HepG2 (cell line): Measurements from ENCODE around the gene PSENEN. TPM values are rescaled to one million over a fixed set of nuclear protein-coding genes. Genes with fewer than 3 reads are reported as not detected.

ENCODE experiments used
- ATAC-seq: fragments of 200-7000 bp; cut with Tn5 transposase; 3 replicates; pipeline ENCODE4 v1.9.1; 2020; ENCODE audit warnings: mild to moderate bottlenecking, moderate library complexity
- BruUV-seq: library from RNA; stranded (reverse); fragments of 400-500 nt; replicated peaks from 2 replicates; lab custom pipeline; 2021; lab: Mats Ljungman, UMichigan
- CTCF ChIA-PET: fragments of 300-600 bp; formaldehyde crosslinking; extraction: SDS; loops from one replicate; lab custom pipeline; 2021; ENCODE audit warnings: low total read pairs, inconsistent platforms, low intra/inter-chr PET ratio; lab: Yijun Ruan, JAX
- POLR2A ChIA-PET: fragments of 350-600 bp; sonication (Branson Sonifier 250); formaldehyde crosslinking; loops from one replicate; lab custom pipeline; 2020; ENCODE audit warnings: antibody characterized with exemption, inconsistent platforms; lab: Yijun Ruan, JAX
- DNase-seq: peaks from one replicate; pipeline ENCODE4 v3.0.0-alpha.2; 2015; ENCODE audit warnings: low spot score
- FAIRE-seq: peaks from 3 replicates; lab custom pipeline; 2011; peaks lifted over from hg19 to GRCh38; lab: Jason Lieb, UNC
- H2AFZ ChIP-seq: one replicate; pipeline ENCODE4 v1.6.1; 2011; ENCODE audit warnings: low read length, inconsistent platforms
- H3K27ac ChIP-seq: fragments of 300-600 bp; 3 replicates; pipeline ENCODE4 v1.8.0; 2011; ENCODE audit warnings: mixed run types, mild to moderate bottlenecking, mixed read lengths, low read length, inconsistent platforms; ENCODE audit not compliant: insufficient read depth; ENCODE audit errors: extremely low read length
- H3K27me3 ChIP-seq, 2 experiments: fragments of 200-600 bp in 1 of 2; 2 replicates in 1 of 2; 3 replicates in 1 of 2; pipeline versions ENCODE4 v1.6.0 to v1.8.0; 2011; ENCODE audit warnings: low read length in 2 of 2, mild to moderate bottlenecking in 2 of 2, moderate library complexity in 2 of 2, inconsistent platforms in 1 of 2; ENCODE audit not compliant: insufficient read depth in 2 of 2, control insufficient read depth in 1 of 2
- H3K36me3 ChIP-seq, 2 experiments: fragments of 200-600 bp in 1 of 2; replicated peaks in 1 of 2; 2 replicates in 1 of 2; 3 replicates in 1 of 2; pipeline versions ENCODE4 v1.5.1 to v1.8.0; 2011; ENCODE audit warnings: low read length in 2 of 2, inconsistent platforms in 1 of 2; ENCODE audit not compliant: insufficient read depth in 2 of 2, control insufficient read depth in 1 of 2
- H3K4me1 ChIP-seq: 2 replicates; pipeline ENCODE4 v1.5.1; 2012; ENCODE audit warnings: low read length, inconsistent platforms; ENCODE audit not compliant: insufficient read depth
- H3K4me2 ChIP-seq: 2 replicates; pipeline ENCODE4 v1.6.0; 2011; ENCODE audit warnings: low read depth, low read length, inconsistent platforms
- H3K4me3 ChIP-seq, 3 experiments: fragments of 200-600 bp in 1 of 3; sonication (generic), shearing (Covaris generic) in 1 of 3; replicated peaks in 1 of 3; 2 replicates each; pipeline ENCODE4 v1.5.1; 2011 to 2016; ENCODE audit warnings: low read length in 3 of 3, inconsistent platforms in 2 of 3, low read depth in 2 of 3, mild to moderate bottlenecking in 2 of 3, control low read depth in 1 of 3, mixed read lengths in 1 of 3; ENCODE audit not compliant: insufficient read depth in 1 of 3
- H3K79me2 ChIP-seq: one replicate; pipeline ENCODE4 v1.6.1; 2011; ENCODE audit warnings: low read length, inconsistent platforms; ENCODE audit not compliant: insufficient read depth
- H3K9ac ChIP-seq: 2 replicates; pipeline ENCODE4 v1.6.0; 2011; ENCODE audit warnings: mild to moderate bottlenecking, low read depth, low read length, inconsistent platforms; ENCODE audit not compliant: insufficient read depth
- H3K9me3 ChIP-seq: 2 replicates; pipeline ENCODE4 v1.5.1; 2012; ENCODE audit warnings: mild to moderate bottlenecking, low read length
- H4K20me1 ChIP-seq: 2 replicates; pipeline ENCODE4 v1.6.0; 2011; ENCODE audit warnings: inconsistent platforms, mild to moderate bottlenecking, low read length, moderate library complexity; ENCODE audit not compliant: insufficient read depth
- ARID5B ChIP-seq: IDR thresholded peaks from 2 replicates; pipeline ENCODE4 v1.4.0; 2020; ENCODE audit warnings: mild to moderate bottlenecking, missing genetic modification reagents
- CENPT ChIP-seq: sonication (generic); formaldehyde crosslinking; IDR thresholded peaks from 2 replicates; pipeline ENCODE4 v1.8.0; 2022; ENCODE audit warnings: low read depth, mild to moderate bottlenecking, moderate library complexity, missing genetic modification reagents
- ESRRA ChIP-seq: sonication (generic); formaldehyde crosslinking; IDR thresholded peaks from 2 replicates; pipeline ENCODE4 v1.5.1; 2020; ENCODE audit warnings: mild to moderate bottlenecking, low read depth, missing genetic modification reagents
- HNRNPK ChIP-seq: fragments of 200-400 bp; formaldehyde crosslinking; IDR thresholded peaks from 2 replicates; pipeline ENCODE4 v1.6.1; 2018; ENCODE audit warnings: low read length, low read depth, moderate library complexity, mild to moderate bottlenecking; ENCODE audit not compliant: poor library complexity, severe bottlenecking
- HOXA3 ChIP-seq: sonication (generic); formaldehyde crosslinking; IDR thresholded peaks from 2 replicates; pipeline ENCODE4 v1.5.0; 2020; ENCODE audit warnings: missing genetic modification reagents
- MATR3 ChIP-seq: sonication (generic); formaldehyde crosslinking; IDR thresholded peaks from 2 replicates; pipeline ENCODE4 v1.4.0; 2020; ENCODE audit warnings: missing genetic modification reagents
- MTF1 ChIP-seq: sonication (generic); formaldehyde crosslinking; IDR thresholded peaks from 2 replicates; pipeline ENCODE4 v1.5.0; 2020; ENCODE audit warnings: missing genetic modification reagents
- MXD4 ChIP-seq: IDR thresholded peaks from 2 replicates; pipeline ENCODE4 v1.6.1; 2016; ENCODE audit warnings: mild to moderate bottlenecking, missing biosample characterization, missing genetic modification reagents
- NKX3-1 ChIP-seq: sonication (generic); formaldehyde crosslinking; IDR thresholded peaks from 2 replicates; pipeline ENCODE4 v1.5.0; 2020; ENCODE audit warnings: missing genetic modification reagents
- RELA ChIP-seq: sonication (generic); formaldehyde crosslinking; IDR thresholded peaks from 2 replicates; pipeline ENCODE4 v1.4.0; 2020; ENCODE audit warnings: missing genetic modification reagents
- SRSF4 ChIP-seq: fragments of 200-400 bp; formaldehyde crosslinking; IDR thresholded peaks from one replicate; pipeline ENCODE4 v1.6.1; 2018; ENCODE audit warnings: mild to moderate bottlenecking, low read depth, low read length, moderate library complexity; ENCODE audit not compliant: poor library complexity, severe bottlenecking
- TARDBP ChIP-seq: sonication (generic); formaldehyde crosslinking; IDR thresholded peaks from 2 replicates; pipeline ENCODE4 v1.8.0; 2022; ENCODE audit warnings: mild to moderate bottlenecking, missing genetic modification reagents
- whole genome bisulfite sequencing: methylation state at CpG from one replicate; pipeline ENCODE4 v1.1.6; 2017; ENCODE audit warnings: low lambda C conversion rate; 5-methylcytosine and 5-hydroxymethylcytosine counted together
- in situ Hi-C: cut with HindIII; loops from 2 replicates; pipeline ENCODE4 v1.10.0; 2017; ENCODE audit warnings: low pct_unique_long_range_greater_than_20kb; ENCODE audit not compliant: extremely low pct_ligation_motif_present
- intact Hi-C: fragments of 100-400 bp; cut with micrococcal nuclease; formaldehyde crosslinking; loops from one replicate; pipeline ENCODE4 v1.10.0; 2022; ENCODE audit not compliant: unreplicated experiment
- polyA plus RNA-seq, 8 experiments: library from polyadenylated mRNA; depleted of rRNA in 3 of 8; stranded (reverse) in 7 of 8; unstranded in 1 of 8; fragments of >200 nt; fragmentation: Illumina TruSeq in 4 of 8; extraction: Trizol in 4 of 8; gene quantifications; 2 replicates each; pipeline versions ENCODE4 v1.2.1 to v1.2.3, GENCODE V29; 2011 to 2016; ENCODE audit warnings: low read depth in 4 of 8, missing spikeins in 1 of 8, mixed read lengths in 1 of 8; ENCODE audit not compliant: insufficient read depth in 1 of 8
- total RNA-seq, 5 experiments: library from RNA; depleted of rRNA; stranded (reverse); fragments of >200 nt; fragmentation: Illumina TruSeq; extraction: Trizol; gene quantifications; 2 replicates each; pipeline ENCODE4 v1.2.3, GENCODE V29; 2016; ENCODE audit warnings: low read depth in 1 of 5
- TF ChIP-seq, protein P1 (sequence below): sonication (generic); formaldehyde crosslinking; IDR thresholded peaks from 2 replicates; pipeline ENCODE4 v1.8.1; 2023; ENCODE audit warnings: missing genetic modification reagents, mild to moderate bottlenecking, borderline replicate concordance

Gene PSENEN
- total and polyA plus RNA-seq, 2 of the 13 experiments (the other 11 are each of a cell fraction or from before 2014, with no cell fraction given): 16.9 to 34.2 TPM

GRCh38 chr19:35751839-35752745, 6.6 kb downstream of the PSENEN start:
- TF ChIP-seq HNRNPK (no peak), TARDBP (CRISPR knock-in tag) (no peak)
- TF ChIP-seq, all 625 proteins: peak for 0
- intact Hi-C loops: no loop called here
- CTCF ChIA-PET: no interaction called here

GRCh38 chr19:35752746-35753350, 7.4 kb downstream of the PSENEN start:
- FAIRE-seq (no peak), ATAC-seq (no peak), DNase-seq (no peak)
- ChIA-PET POLR2A (no interaction called here), CTCF (no interaction called here)
- peaks cover 3 to 20% of the 10 kb centered on the region in 2 experiments; a peak in 3 of 5 replicates for H3K36me3 ChIP-seq
- no peak overlapping the region for H3K4me2 ChIP-seq
- 93% methylated on average over 19 of the region's 20 CpGs for WGBS
- H3K79me2 ChIP-seq: peaks cover 11% of the 10 kb centered on the region
- no peak overlapping the region for H3K4me3 ChIP-seq
- no peak overlapping the region for H2AFZ ChIP-seq
- intact Hi-C loops (no loop called here), in situ Hi-C loops (no loop called here)
- H3K27ac ChIP-seq: no peak overlapping the region
- no peaks in the 10 kb centered on the region for H3K9me3 ChIP-seq
- H3K27me3 ChIP-seq: no peaks in the 10 kb centered on the region; a peak in 1 of 5 replicates
- no peak overlapping the region for H3K9ac ChIP-seq
- peaks cover 21% of the 10 kb centered on the region for H3K4me1 ChIP-seq
- BruUV-seq: no TSS peak
- H4K20me1 ChIP-seq: no peaks in the 10 kb centered on the region
- TF ChIP-seq RELA (CRISPR knock-in tag) (no peak), ESRRA (no peak), MATR3 (CRISPR knock-in tag) (no peak), ARID5B (CRISPR knock-in tag) (no peak), MXD4 (CRISPR knock-in tag) (no peak), SRSF4 (no peak), MTF1 (CRISPR knock-in tag) (no peak), HOXA3 (CRISPR knock-in tag) (no peak), CENPT (CRISPR knock-in tag) (no peak), NKX3-1 (CRISPR knock-in tag) (no peak)
- TF ChIP-seq, protein P1, sequence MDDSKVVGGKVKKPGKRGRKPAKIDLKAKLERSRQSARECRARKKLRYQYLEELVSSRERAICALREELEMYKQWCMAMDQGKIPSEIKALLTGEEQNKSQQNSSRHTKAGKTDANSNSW (CRISPR knock-in tag): no peak

More at GRCh38 chr19:35751839-35752745, 6.6 kb downstream of the PSENEN start:
- in situ Hi-C loops: no loop called here
- H3K9me3 ChIP-seq: no peaks in the 10 kb centered on the region
- H3K9ac ChIP-seq: no peak overlapping the region
- no peak overlapping the region for H3K4me3 ChIP-seq
- peaks cover 3 to 20% of the 10 kb centered on the region in 2 experiments; a peak in 3 of 5 replicates for H3K36me3 ChIP-seq
- H3K27ac ChIP-seq: no peak overlapping the region
- DNase-seq (no peak), ATAC-seq (no peak), FAIRE-seq (no peak)
- H3K79me2 ChIP-seq: peaks cover 11% of the 10 kb centered on the region
- POLR2A ChIA-PET: interaction anchor here (1.1 kb wide), 1 partner anchor 49 kb away, joined by 3 read pairs; no protein-coding TSS in a partner anchor
- no TSS peak for BruUV-seq
- no peak overlapping the region for H3K4me2 ChIP-seq
- H4K20me1 ChIP-seq: no peaks in the 10 kb centered on the region
- no peaks in the 10 kb centered on the region; a peak in 1 of 5 replicates for H3K27me3 ChIP-seq
- no peak overlapping the region for H2AFZ ChIP-seq
- 98% methylated on average over 10 of the region's 14 CpGs for WGBS
- peaks cover 26% of the 10 kb centered on the region for H3K4me1 ChIP-seq
